Mononuclear cell (primary cell): Measurements from ENCODE around the gene ZFAND2B. TPM values are rescaled to one million over a fixed set of nuclear protein-coding genes. Genes with fewer than 3 reads are reported as not detected.

Experiments used
- H3K27me3 ChIP-seq: 2 replicates; pipeline ENCODE4 v1.6.0; 2011; ENCODE audit warnings: low read length, control low read depth; ENCODE audit not compliant: insufficient read depth
- H3K4me1 ChIP-seq: 2 replicates; pipeline ENCODE4 v1.5.1; 2011; ENCODE audit warnings: mild to moderate bottlenecking, low read length, control low read depth; ENCODE audit not compliant: insufficient read depth
- H3K4me3 ChIP-seq: 2 replicates; pipeline ENCODE4 v1.5.1; 2011; ENCODE audit warnings: mild to moderate bottlenecking, low read length, moderate library complexity
- H3K9me3 ChIP-seq: 2 replicates; pipeline ENCODE4 v1.5.1; 2011; ENCODE audit warnings: low read depth, mild to moderate bottlenecking, control low read depth, low read length
- total RNA-seq: library from RNA; depleted of rRNA; stranded (reverse); fragments of >200 nt; gene quantifications from one replicate; pipeline ENCODE4 v1.2.3, GENCODE V29; 2012

Gene ZFAND2B
- total RNA-seq, 1 donor = 41.6 TPM

DNA sequence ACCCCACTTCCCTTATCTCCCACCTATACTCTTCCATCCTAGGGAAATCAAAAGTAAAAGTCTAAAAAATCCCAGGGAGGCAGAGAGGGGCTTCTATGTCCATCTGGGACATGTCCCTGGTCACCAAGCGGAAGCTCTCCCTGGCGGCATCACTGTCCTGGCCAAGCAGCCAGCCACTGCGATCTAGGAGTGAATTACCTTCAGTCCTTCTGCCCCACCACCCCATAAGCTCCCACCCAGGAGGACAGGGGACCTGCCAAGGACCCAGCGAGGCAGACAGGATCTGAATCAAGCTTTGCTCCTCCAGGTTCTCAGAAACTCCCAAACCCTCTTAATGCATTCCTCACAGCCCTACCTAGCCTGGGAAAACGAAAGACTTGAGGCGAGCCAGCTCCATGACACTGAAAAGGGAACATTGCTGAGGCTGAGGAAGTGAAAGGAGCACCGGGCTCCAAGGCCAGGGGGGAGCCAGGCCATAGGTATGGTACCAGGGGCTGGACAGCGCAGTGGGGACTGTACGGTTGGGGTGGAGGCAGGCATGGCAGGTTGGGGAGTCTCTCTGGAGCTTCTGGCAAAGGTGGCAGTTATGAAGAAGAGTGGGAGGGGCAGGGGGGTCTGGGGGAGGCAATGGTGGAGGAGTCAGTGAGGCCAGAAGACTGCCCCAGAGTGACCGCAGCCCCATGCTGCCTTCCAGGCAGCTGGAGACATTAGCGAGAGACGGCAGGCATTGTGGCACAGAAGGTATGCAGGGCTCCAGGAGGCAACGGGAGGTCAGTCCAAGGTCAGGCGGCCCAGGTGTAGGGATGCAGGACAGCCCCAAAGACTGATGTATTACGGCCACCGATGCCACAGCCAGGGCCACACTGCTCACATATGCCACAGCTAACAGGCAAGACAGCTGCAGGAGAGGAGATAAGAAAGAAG, 34.1 kb upstream of the ZFAND2B start:
- peaks cover 28% of the 10 kb centered on the region for H3K4me1 ChIP-seq
- no peak overlapping the region for H3K4me3 ChIP-seq
- H3K27me3 ChIP-seq = no peaks in the 10 kb centered on the region
- H3K9me3 ChIP-seq = no peaks in the 10 kb centered on the region

DNA sequence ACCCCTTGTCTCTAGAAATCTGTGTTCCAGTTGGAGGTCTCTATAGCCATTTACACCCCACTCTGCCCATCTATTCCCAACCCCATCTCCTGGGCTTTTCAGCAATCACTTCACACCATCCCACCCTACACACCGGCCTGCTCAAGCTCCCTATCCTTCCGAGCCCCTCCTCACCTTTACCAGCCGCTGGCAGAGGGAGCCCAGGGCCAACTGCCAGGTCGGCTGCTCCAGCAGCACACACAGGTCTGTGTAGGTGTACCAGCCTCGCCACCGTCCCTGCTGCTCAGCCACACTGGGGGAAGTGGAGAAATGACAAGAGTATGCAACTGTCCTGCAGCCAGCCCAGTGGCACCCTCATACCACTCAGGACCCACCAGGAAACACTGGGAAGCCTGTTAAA, 33.4 kb upstream of the ZFAND2B start:
- no peaks in the 10 kb centered on the region for H3K9me3 ChIP-seq
- H3K4me1 ChIP-seq = peaks cover 31% of the 10 kb centered on the region
- H3K27me3 ChIP-seq = no peaks in the 10 kb centered on the region
- H3K4me3 ChIP-seq = no peak overlapping the region

DNA sequence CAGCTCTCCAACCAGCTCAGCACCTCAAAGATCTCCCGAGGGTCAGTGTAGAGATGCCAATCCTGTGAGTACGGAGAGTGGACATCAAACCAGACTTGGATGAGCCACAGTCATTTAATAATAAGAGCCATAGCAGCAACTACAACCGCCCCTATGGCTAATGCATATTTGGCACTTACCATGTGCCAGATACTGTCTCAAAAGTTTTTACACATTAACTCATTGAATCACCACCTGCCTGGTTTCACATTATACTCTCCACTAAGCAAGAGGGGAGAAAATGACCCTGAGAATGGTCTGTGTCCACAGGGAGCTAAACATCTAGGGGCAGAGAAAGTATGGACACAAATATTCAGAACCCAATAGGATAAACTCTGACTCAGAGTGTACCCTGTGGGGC, 32.4 kb upstream of the ZFAND2B start:
- Histone ChIP-seq H3K4me3 (no peak overlapping the region), H3K4me1 (peaks cover 38% of the 10 kb centered on the region), H3K9me3 (no peaks in the 10 kb centered on the region), H3K27me3 (no peaks in the 10 kb centered on the region)

DNA sequence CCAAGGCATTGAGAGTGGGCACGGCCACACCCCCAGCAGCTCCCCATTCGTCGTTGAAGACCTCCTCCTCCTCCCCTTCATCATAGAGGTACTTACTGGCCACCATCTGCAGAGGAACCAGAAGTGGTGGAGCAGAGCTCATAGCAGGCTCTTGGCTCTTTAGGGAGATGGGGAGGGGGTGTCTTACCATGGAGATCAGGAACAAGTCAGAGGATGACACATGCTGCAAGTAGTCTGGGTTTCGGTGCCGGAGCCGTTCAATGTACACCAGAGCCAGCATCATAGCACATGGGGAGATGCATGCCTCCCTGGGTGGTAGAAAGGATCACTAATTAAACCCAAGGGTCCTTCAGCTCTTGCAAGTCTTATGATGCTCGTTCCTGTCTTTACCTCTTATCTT, 31.8 kb upstream of the ZFAND2B start:
- Histone ChIP-seq H3K4me3 (no peak overlapping the region), H3K9me3 (no peaks in the 10 kb centered on the region), H3K27me3 (no peaks in the 10 kb centered on the region), H3K4me1 (peaks cover 44% of the 10 kb centered on the region)

DNA sequence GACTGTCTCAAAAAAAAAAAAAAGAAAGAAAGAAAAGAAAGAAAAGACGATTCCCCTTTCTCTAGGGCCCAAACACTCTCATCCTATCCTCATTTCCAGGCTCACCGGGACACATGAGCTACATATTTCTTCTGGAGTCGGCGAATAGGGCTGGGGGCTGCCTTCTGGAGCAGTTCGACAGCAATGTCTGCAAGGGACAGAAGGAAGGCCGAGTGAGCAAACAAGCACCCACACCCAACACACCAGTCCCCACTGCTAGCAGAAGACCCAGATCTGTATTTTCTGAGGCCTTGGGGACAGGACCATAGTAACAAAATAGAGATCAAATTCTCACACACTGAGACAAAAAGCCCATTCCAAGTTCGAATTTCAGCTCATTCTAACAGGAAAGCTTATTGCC, 31.1 kb upstream of the ZFAND2B start:
- peak overlapping the region; percentile 74 for H3K4me3 ChIP-seq
- no peaks in the 10 kb centered on the region for H3K9me3 ChIP-seq
- peaks cover 51% of the 10 kb centered on the region for H3K4me1 ChIP-seq
- no peaks in the 10 kb centered on the region for H3K27me3 ChIP-seq

DNA sequence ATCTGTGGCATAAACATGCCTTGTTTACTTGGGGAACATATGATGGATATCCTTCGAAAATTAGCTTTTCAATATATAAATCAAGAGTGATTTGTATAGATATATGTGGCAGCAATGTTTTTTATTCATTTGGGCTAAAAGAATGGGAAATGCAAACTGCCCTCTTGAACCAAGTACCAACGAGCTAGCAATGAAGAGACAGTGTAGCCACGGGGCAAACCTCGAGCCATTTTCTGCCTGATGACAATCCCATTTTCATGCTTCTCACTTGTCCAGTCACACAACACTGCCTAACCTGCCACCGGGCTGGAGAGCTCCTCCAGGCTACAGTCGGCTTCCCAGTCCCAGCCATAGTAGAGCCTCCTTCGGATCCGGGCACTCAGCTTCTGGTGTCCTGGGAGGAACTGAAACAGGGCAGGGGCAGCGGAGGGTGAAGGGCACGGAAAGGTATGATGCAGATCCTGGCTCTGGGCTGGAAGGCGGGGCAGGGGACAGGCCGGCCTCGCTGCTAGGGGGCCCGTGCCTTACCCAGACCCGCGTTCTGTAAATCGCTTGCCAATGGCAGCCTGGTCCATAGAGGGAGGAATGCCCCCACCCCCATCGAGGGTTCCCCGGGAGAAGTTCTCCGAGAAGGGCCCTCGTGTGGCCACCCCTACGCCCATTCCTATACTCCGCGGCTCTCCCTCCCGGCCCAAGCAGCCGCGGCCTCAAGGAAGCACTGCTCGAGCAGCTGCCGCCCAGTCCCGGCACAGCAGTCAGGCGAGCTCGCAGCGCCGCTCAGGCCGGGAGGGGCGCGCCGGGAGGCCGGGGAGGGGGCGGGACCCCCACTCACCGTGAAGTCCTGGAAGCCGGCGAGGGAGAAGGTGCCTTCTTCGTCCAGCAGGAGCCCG, 30.4 kb upstream of the ZFAND2B start:
- Histone ChIP-seq H3K4me3 (peak overlapping the region; percentile 74), H3K27me3 (no peaks in the 10 kb centered on the region), H3K4me1 (peaks cover 57% of the 10 kb centered on the region), H3K9me3 (no peaks in the 10 kb centered on the region)

DNA sequence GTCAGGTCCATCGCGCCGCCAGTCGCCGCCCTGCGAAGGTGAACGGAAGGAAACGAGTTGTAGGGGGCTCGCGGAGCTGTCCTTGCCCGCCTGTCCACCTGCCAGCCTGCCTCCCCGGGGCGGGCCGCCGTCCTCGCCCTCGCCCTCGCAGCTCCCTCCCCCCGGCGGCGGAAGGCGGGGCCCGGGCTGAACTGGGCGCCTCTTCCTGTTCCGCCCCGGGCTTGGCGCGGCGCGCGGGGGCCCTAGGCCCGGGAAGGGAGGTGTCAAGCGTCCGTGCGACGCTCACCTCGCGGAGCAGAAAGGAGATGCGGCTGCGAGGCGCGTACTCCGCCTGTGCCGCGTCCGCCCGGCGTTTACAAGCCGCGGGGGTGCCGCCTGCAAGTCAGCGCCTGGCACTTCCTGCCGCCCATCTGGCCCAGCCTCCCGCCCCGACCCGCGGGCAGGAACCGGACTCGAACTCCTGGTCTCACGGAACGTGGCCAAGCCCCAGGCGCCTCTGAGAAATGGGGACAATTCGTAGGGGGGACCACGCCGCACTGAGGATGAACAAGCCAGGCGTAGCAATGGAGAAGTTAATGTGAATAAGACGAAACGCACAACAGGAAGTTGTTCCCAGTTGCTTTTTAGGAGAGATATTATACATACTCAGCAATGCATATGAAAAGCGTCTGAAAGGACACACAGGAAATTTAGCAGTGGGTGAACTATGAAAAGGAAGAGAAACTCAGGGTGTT, 29.6 kb upstream of the ZFAND2B start, which contains the start of gene CNPPD1:
Gene CNPPD1, minus strand, starts transcription at position 108 of the 734 bp plus-strand sequence. Its CDS starts 97 bp downstream, at position 11.
- no peaks in the 10 kb centered on the region for H3K9me3 ChIP-seq
- peak within 1 kb of the TSS; percentile 74 for H3K4me3 ChIP-seq
- H3K27me3 ChIP-seq = no peaks in the 10 kb centered on the region
- peaks cover 66% of the 10 kb centered on the region for H3K4me1 ChIP-seq

DNA sequence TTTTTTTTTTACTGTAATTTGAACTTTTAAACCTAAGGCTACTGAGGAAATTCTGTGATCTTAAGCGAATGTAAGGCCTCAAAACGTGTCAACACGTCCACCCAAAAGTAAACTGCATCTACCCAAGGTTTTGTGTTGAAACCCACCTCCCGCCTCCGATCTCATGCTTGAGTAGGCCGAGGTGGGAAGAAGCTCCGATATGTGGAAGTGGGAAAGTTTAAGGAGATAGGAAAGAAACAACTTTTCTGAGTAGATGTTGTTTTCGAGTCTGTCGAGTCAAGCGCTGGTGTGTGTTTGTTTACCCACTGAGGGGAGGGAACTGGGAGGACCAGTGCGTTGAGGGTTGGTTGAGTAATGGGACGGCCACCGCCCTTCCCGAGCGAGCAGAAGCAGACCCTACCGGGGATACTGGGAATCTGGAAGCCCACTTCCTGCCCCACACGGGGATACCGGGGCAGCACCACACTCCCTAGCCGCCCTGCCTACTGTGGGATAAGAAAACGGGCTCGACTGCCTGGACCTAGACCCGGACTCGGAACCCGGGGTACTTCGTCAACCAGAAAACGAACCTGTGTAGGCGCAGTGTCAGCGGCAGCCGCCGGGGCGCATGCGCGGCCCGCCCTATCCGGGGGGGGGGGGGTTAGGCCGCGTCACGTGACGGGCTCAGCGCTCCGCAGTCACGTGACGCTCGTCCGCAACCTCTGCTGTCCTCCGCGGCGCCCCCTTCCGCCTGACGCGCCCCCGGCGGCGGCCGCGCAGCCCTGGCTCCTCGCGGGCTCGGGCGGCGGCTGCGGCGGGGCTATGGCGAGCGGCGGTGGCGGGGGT, 28.8 kb upstream of the ZFAND2B start, which contains the start of gene RETREG2:
Gene RETREG2, plus strand, starts transcription at position 724 of the 825 bp plus-strand sequence. Its CDS starts 78 bp downstream, at position 802.
- Histone ChIP-seq H3K27me3 (no peaks in the 10 kb centered on the region), H3K9me3 (no peaks in the 10 kb centered on the region), H3K4me3 (peak within 1 kb of the TSS; percentile 74), H3K4me1 (peaks cover 73% of the 10 kb centered on the region)

DNA sequence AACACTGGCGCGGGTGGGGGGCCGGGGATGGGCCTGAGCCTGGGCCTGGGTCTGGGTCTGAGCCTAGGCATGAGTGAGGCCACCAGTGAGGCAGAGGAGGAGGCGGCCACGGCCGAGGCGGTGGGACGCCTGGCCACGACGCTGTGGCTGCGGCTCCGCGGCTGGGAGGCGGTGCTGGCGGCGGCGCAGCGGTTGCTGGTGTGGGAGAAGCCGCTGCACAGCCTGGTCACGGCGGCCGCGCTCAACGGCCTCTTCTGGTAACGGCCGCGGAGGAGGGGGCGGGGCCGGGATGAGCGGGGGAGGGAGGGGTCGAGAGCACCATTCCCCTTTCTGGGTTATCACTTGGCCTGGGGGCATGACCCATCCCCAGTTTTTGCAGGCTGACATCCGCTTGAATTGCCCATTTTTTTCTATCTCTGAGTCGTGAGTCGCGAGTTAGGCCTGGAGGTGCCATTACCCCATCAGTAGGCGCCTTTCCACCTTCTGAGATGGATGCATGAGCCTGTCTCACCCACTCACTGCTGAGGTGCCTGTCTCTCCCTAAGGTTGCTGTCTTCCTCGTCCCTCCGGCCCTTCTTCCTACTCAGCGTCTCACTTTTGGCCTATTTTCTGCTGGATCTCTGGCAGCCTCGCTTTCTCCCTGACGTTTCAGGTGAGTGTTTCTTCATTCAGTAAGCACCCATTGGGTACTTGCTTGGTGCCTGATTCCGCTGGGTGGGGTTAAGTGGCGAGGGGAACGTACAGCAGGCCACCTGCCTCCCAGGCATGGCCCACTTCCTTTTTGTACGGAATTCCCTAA, 28.0 kb upstream of the ZFAND2B start:
- Histone ChIP-seq H3K4me1 (peaks cover 77% of the 10 kb centered on the region), H3K9me3 (no peaks in the 10 kb centered on the region), H3K27me3 (no peaks in the 10 kb centered on the region), H3K4me3 (peak overlapping the region; percentile 74)

DNA sequence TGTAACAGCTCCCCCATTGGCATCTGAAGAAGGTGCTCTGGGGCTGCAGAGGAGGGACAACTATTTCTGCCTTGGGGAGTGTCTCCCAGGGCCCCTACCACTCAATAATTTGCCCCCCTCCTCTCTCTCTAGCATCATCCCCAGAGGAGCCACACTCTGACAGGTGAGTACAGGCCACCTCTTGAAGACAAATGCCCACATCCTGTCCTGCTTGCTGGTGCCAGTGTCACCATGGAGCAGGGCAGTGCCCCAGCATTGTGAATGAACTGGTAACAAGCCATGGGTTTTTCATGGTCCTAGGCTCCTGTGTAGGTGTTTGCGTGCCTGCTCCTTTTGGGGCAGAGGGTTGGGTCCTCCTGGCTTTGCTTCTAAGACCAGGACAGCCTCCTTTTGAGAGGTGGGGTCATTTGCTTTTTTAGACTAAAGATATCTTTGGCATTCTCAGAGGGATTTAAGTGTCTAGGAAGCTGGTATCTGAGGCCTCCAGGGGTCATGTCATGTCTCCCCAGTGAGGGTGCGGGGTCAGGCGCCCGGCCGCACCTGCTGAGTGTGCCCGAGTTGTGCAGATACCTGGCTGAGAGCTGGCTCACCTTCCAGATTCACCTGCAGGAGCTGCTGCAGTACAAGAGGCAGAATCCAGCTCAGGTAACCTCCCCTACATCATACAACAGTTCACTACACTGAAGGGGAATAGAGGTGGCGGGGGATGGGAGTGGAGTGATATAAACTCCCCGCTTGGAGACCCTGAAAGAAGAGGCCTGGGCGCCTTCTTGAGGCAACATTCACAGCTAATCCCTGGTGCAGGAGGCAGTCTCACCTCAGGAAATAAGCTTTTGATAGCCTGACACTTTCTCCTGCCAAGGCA, 26.7 kb upstream of the ZFAND2B start:
- peaks cover 67% of the 10 kb centered on the region for H3K4me1 ChIP-seq
- H3K27me3 ChIP-seq = no peaks in the 10 kb centered on the region
- H3K9me3 ChIP-seq = no peaks in the 10 kb centered on the region
- H3K4me3 ChIP-seq = no peak overlapping the region

DNA sequence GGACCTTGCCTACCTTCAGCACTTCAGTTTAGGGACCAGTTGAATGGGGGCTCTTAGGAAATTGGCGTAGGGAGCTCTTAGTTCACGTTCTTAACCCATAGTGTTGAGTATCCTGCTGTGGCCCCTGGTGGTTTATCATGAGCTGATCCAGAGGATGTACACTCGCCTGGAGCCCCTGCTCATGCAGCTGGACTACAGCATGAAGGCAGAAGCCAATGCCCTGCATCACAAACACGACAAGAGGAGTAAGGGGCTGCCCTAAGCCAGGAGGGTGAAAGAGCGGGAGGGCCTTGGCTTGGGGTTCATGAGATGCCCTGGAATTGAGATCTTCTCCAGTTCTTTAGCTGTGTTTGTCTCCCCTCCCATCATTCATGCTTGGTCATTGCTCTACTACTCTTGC, 25.6 kb upstream of the ZFAND2B start:
- no peaks in the 10 kb centered on the region for H3K27me3 ChIP-seq
- H3K4me3 ChIP-seq = no peak overlapping the region
- no peaks in the 10 kb centered on the region for H3K9me3 ChIP-seq
- peaks cover 56% of the 10 kb centered on the region for H3K4me1 ChIP-seq

DNA sequence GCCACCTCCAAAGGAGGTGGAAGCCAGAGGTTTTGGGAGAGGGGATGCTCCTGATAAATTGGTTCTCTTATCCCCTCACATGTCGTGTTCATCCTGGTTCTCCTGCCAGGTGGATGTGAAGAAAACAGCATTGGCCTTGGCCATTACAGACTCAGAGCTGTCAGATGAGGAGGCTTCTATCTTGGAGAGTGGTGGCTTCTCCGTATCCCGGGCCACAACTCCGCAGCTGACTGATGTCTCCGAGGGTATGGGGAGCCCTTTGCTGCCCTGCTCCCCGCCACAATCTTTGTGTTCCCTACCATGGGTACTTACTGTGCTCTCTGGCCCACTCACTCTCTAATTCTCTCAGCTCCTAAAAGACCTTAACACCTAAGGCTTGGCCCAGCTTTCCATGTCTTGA, 25.1 kb upstream of the ZFAND2B start:
- H3K9me3 ChIP-seq = no peaks in the 10 kb centered on the region
- H3K4me1 ChIP-seq = peaks cover 52% of the 10 kb centered on the region
- no peaks in the 10 kb centered on the region for H3K27me3 ChIP-seq
- H3K4me3 ChIP-seq = no peak overlapping the region
